DMS53 treated with DMSO at 0.1 percent for 48 hours (cell line): ENCODE results near the gene HBG2.
"Not testable (repeated sequence)": the region's sequence is repeated elsewhere in the genome, so short reads cannot be mapped to it uniquely, and the experiment has no call there.

Experiments
- DNase-seq: peaks from one replicate; lab custom pipeline; 2025; ENCODE audit not compliant: unreplicated experiment; lab: John Stamatoyannopoulos, UW

HBG2 gene

DNA sequence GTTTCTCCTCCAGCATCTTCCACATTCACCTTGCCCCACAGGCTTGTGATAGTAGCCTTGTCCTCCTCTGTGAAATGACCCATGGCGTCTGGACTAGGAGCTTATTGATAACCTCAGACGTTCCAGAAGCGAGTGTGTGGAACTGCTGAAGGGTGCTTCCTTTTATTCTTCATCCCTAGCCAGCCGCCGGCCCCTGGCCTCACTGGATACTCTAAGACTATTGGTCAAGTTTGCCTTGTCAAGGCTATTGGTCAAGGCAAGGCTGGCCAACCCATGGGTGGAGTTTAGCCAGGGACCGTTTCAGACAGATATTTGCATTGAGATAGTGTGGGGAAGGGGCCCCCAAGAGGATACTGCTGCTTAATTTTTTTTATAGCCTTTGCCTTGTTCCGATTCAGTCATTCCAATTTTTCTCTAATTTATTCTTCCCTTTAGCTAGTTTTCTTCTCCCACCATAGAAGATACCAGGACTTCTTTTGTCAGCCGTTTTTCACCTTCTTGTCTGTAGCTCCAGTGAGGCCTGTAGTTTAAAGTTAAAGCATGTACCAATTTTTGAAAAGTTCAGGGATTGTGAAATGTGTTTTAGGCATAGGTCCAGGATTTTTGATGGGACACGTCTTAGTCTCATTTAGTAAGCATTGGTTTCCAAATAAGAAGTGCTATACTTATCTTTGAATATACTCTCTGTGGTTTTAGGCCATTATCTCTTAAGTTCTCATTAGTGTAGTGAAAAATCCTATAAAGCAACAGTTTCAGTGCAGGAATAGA, at the start of gene HBG2:
Gene HBG2 (minus strand): TSS at position 136 of the 768 bp plus-strand sequence. CDS start 53 bp downstream, at position 83.
- not testable (repeated sequence) for DNase-seq

DNA sequence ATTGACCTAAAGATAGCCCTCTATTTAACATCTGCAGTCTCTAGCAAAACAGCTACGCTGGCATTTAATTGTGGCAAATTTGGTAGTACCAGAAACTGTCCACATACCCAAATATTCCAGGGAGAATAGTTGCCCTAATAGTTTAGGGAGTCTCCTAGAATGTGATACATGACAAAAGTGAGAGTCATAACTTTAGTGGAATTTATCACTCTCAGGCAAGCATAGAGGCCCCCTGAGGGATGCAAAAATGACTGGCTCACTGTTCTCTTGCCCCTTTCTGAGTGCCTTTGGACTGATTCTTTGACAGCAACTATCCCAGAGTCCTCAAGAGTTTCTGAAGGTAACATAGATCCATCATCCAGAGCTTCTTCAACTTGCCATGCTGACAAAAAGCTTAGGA, 49.5 kb upstream of the HBG2 start:
- DNase-seq: no peak

DNA sequence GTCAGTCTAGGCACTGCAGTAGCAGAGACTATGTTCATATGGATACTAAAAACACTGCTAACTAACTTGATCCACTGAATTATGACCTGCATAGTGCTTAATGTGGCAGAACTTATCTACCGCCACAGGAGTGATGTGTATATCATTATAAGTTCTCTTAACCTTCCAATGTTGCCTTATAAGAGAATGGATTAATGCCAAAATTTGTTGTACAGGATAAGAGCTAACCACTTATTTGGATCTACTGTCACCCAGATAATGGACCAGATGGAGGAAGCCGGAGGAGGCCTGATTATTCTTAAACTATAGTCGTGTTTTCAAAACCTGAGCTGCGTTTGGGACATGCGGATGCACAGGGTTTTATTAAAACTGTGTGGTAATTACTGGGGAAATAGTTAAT, 49.0 kb upstream of the HBG2 start:
- DNase-seq: no peak

DNA sequence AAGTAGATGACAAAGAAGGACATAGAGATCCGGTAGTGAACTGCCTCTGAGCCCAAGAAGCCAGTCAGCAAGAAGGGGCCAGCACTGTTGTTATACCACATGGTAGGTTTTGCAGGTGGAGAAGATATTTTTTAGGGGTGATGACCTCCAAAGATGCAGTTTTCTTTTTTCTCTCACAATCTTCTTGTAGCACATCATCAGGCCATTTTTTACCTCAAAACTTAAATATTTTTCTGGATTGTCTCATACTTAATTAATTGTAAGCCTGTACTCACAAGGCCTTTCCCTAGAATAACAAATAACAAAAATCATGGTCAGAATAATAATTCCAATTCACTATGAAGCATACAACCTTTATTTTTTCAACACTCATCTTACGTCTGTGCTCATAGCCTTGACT, 47.3 kb upstream of the HBG2 start, which contains the start of gene OR51B4:
Gene OR51B4 (minus strand): TSS at position 101 of the 400 bp plus-strand sequence. CDS start 0 bp downstream, at position 101.
- DNase-seq: no peak

DNA sequence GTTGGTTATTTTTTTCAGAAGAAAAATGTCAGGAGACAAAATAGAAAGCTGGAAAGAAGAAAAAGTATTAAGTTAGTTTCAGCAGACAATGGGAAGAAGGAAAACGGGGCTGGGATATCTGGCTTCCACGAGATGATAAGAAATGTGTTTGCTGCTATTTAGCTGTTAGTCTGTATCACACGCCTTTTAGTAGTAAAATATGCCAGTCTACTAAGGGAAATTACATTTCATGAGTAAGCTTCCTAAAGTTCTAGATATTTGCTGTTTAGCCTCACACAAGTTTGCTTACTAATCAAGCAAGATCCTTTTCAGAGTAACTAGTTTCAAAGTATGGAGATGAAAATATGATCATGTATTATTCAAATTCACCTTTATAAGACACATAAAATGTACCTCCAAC, 45.7 kb upstream of the HBG2 start:
- no peak for DNase-seq

DNA sequence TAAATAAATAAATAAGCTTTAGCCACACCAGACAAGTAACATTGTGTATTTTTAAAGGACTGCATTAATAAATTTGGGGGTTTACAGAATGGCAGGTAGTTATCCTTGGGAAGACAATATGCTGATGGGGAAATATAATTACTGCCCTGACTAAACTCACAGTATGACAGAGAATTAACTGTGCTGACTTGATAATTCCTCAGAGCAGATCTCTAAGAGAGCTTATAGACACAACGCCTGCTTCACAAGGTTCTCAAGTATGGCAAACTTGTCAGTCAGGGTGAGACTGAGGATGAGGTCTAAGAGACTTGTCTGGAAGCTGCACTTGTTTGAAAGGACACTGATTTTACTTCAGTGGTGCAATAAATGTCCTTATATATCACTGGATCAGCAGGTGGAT, 43.9 kb upstream of the HBG2 start:
- no peak for DNase-seq

DNA sequence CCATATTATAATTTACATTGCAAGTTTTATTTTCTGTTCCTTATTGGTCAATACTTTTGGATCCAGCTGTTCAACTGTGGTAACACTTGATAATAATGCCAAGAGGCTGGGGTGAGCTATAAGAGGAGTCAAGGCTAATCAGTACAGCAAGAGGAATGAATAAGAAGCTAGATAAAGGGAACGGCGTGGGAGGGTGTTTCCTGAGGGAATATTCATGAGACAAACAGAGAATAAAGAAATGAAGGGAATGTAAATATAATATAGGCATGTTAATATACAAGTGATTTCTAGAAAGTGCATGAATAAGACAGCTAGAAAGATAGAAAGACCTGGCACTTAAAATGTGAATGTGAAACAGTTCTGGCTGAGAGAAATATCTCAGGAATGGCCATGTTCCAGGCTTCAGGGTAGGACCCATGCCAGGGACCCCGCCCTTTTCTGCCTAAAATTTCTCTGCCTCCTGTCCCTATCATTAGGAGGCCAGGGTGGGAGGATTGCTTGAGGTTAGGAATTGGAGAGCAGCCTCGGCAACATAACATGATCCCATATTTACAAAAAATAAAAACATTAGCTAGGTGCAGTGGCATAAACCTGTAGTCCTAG, 43.2 kb upstream of the HBG2 start:
- no peak for DNase-seq

DNA sequence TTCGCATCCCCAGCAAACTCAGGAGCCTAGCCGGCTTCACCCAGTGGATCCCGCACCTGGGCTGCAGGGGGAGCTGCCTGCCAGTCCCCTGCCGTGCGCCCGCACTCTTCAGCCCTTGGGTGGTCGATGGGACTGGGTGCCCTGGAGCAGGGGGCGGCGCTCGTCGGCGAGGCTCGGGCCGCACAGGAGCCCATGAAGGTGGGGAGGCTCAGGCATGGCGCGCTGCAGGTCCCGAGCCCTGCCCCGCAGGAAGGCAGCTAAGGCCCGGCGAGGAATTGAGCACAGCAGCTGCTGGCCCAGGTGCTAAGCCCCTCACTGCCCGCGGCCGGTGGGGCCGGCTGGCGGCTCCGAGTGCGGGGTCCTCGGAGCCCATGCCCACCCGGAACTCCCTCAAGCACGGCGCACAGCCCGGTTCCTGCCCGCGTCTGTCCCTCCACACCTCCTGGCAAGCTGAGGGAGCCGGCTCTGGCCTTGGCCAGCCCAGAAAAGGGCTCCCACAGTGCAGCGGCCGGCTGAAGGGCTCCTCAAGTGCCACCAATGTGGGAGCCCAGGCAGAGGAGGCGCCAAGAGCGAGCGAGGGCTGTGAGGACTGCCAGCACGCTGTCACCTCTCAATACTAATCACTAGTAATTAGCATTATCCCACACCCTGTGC, 39.9 kb upstream of the HBG2 start:
- DNase-seq: not testable (repeated sequence)

DNA sequence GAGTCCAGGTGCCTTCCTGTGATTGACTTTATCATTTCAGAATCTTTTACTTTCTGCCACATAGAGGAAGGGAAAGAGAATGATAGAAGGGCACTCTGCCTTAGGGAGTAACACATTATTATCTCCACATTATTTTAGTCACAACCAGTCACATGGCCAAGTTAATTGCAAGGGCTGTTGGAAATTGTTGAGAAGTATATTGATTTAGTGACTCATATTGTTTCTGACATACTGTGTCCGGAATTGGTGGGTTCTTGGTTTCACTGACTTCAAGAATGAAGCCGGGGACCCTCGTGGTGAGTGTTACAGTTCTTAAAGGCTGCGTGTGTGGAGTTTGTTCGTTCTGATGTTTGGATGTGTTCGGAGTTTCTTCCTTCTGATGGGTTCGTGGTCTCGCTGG, 38.4 kb upstream of the HBG2 start:
- DNase-seq: no peak

DNA sequence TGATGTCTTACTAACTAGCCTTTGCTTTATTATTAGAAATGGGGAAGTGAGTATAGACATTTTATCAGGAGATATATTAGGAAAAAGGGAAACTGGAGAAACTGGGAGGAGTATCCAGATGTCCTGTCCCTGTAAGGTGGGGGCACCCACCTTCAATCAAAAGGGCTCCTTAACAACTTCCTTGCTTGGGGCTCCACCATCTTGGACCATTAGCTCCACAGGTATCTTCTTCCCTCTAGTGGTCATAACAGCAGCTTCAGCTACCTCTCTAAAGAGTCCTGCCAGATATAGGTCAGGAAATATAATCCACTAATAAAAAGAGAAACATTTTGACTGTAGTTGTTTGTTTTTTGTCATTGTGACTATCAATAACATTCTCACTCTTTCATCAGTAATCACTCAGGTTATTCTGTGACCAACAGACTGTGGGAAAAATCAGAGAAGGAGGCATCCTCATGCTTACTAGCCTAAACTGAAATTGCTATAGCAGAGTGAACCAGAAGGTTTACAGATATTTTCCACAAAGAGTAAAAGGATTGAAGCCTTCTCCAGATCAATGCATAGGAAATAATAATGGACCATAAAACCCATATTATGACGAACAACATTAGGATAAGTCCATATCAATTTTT, 36.7 kb upstream of the HBG2 start:
- DNase-seq: peak; percentile 40

DNA sequence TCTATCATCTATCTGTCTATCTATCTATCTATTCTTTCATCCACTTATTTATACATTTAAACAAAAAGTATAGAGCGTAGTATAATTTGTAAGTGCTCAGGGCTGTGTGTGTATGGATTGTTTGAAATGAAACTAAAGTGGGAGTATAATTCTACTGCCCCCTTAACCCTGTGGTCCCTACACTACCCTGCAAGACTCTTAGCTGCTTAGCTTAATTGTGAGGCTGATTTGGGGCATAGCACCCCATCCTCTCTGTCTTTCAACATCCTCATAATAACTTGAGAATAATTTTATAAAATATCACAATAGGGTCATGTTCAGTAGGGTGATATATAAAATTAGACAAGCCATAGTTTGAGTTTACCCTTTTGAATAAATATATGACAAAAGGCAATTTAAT, 35.5 kb upstream of the HBG2 start:
- DNase-seq: no peak

DNA sequence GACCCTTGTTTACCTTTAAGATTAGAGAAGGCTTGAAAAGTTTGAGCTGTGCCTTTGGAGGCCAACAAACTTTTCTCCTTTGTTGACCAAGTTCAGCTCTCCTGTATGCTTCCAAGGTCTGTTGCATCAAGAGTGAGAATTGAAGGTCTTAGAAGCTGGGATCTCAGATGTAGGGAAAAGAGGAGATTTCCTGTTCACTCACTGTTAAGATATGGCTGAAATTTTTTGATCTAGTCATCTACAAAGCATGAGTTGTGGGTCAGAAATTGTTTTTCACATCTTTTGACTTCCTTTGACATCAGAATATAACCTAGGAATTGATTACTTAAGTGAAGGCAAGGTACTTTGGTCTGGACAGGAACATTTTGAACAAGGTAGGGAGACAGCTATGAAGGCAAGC, 35.1 kb upstream of the HBG2 start:
- no peak for DNase-seq

DNA sequence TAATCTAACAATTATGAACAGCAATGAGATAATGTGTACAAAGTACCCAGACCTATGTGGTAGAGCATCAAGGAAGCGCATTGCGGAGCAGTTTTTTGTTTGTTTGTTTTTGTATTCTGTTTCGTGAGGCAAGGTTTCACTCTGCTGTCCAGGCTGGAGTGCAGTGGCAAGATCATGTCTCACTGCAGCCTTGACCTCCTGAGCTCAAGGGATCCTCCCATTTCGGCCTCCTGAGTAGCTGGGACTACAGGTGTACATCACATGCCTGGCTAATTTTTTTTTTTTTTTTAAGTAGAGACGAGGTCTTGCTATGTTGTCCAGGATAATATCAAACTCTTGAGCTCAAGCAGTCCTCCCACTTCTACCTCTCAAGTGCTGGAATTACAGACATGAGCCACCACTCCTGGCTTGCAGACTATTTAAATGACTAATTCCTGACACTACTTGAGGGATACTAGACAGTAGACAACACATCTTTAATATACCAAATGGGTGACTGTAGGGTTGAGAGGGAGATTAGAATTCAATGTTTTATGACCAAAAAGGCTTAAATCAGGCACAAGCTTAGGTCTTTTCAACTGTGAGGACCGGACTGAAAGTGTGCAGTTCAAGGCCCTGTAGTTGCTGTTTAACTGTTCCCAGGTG, 34.4 kb upstream of the HBG2 start:
- DNase-seq: no peak

DNA sequence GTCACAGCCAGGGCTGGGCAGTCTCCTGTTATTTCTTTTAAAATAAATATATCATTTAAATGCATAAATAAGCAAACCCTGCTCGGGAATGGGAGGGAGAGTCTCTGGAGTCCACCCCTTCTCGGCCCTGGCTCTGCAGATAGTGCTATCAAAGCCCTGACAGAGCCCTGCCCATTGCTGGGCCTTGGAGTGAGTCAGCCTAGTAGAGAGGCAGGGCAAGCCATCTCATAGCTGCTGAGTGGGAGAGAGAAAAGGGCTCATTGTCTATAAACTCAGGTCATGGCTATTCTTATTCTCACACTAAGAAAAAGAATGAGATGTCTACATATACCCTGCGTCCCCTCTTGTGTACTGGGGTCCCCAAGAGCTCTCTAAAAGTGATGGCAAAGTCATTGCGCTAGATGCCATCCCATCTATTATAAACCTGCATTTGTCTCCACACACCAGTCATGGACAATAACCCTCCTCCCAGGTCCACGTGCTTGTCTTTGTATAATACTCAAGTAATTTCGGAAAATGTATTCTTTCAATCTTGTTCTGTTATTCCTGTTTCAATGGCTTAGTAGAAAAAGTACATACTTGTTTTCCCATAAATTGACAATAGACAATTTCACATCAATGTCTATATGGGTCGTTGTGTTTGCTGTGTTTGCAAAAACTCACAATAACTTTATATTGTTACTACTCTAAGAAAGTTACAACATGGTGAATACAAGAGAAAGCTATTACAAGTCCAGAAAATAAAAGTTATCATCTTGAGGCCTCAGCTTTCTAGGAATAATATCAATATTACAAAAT, 33.7 kb upstream of the HBG2 start:
- no peak for DNase-seq

DNA sequence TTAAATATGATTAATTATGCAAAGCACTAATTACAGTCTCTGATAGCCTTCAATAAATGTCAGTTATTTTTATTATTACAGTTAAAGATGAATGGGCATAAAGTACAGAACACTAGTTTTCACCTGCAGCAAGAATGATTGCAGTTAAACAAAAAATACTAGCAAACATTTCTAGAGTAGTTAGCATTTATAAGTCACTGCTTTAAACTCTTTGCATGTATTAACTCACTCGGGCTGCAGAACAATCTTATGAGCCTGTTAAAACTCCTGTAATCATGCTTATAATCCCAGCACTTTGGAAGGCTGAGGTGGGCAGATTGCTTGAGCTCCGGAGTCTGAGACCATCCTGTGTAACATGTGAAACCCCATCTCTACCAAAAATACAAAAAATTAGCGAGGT, 32.3 kb upstream of the HBG2 start:
- no peak for DNase-seq

DNA sequence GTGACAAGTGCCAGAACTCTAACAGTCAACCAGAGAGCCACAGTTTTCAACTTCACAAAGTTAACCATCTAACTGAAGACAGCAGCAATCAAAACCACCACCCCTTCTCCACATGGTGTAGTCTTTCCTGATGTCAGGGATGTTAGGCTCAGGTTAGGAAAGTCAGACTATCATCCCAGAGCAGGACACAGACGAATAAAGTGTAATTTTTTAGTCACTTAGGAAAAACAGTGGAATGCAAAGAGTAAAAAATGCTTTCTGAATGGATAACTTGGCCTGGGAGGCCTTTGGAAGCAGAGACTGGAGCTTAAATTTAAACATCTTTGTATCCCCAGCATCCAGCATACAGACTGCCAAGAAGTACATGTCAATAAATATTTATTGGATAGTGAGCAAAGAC, 31.8 kb upstream of the HBG2 start:
- no peak for DNase-seq

DNA sequence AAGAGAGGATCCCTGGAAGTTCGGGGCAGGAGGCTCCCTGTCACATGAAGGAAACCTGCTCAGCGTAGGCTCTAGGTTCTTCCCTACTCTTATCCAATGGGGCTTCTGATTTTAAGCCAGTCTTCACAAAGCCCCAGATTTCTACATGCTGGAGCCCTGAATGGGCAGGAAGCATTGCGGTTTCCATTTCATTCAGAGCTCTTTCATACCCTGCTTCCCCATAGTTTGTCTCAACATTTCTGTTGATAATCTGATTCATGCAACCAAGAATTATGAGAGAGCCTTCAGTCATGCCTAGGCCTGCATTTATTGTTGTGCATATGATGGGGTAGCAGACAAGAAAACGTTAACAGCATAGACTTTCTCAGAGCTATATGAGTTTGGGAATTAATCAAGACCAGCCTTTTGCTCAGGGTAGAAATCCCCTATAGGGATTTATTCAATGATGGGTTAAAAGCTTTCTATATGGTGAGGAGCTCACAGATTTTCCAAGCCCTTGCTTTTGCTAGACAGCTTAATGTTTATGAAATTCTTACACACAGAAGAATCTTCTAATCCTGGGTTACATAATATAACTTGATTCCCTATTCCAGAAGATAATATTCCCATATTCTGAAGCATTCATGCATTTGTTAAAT, 31.2 kb upstream of the HBG2 start:
- no peak for DNase-seq

DNA sequence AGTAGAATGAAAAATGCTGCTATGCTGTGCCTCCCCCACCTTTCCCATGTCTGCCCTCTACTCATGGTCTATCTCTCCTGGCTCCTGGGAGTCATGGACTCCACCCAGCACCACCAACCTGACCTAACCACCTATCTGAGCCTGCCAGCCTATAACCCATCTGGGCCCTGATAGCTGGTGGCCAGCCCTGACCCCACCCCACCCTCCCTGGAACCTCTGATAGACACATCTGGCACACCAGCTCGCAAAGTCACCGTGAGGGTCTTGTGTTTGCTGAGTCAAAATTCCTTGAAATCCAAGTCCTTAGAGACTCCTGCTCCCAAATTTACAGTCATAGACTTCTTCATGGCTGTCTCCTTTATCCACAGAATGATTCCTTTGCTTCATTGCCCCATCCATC, 30.1 kb upstream of the HBG2 start:
- no peak for DNase-seq

DNA sequence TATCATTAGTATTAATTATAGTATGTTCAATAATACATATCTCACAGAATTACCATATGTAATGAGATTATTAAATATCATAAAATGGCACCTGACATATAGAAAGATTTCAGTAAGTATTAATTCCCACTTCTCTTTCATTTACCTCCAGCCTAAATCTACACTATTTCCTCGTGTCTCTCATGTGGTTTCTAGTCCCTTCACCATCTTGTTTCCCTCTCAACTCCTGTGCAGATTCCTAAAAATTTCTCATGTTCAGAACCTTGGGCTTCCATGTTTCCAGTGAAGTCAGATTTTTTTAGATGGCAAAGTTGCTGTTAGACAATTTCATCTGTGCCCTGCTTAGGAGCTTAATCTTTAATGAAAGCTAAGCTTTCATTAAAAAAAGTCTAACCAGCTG, 29.3 kb upstream of the HBG2 start:
- no peak for DNase-seq

DNA sequence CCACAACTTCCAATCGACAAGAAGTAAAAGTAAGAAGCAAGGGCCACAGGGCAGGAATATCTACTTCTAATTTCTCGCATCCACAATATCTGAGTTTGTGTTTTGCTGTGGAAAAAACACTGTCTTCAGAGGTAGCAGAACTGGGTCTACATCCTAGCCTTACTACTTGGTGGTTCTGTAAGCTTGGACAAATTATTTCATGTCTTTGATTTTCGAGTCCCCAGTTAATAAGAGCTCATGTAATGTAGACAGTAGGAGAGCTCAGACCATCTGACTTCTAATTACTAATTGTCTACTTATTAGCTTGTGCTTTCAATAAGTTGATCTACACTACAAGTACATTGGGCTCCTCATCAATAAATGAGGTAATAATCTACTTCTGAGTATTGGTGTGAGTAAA, 28.5 kb upstream of the HBG2 start:
- no peak for DNase-seq
